ENCODE results near the gene PSG1.
A peak's percentile ranks its signal among the peaks of the same experiment; 100 is the strongest.

PSG1 gene

GRCh38 chr19:42819960-42820650 is 59.4 kb downstream of the PSG1 start:
- peak; percentile 33 for DNase-seq (ENCODE audit: low spot score)

DNA sequence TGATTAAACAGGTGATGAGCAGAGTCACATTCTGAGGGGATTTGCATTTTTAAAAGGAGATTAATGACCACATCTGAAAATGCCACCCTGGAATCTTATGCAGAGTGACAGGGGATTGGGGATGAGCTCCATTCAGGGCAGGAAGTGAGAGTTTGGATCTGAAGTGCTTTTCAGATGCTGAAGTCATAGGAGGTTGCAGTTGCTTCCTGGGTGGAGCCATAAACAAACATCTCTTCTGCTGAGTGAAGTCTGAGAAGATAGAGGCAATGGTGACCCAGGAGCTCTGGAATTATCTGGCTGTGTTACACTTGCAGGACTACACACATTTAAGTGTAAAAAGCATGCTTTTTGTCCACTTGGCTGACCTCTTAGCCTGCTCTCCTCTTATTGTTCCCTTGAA is 62.6 kb downstream of the PSG1 start:
- peak; percentile 45 for DNase-seq (ENCODE audit: low spot score)

All from SW480 (cell line).